Measurements from ENCODE around the gene RSPH6A. TPM values are rescaled to one million over a fixed set of nuclear protein-coding genes. Genes with fewer than 3 reads are reported as not detected.

The RSPH6A gene
- total and polyA plus RNA-seq, 2 of the 13 experiments (the other 11 are each of a cell fraction or from before 2014, with no cell fraction given), result 0.07 TPM; not detected in 1

- Histone ChIP-seq H4K20me1 (ENCODE audit: insufficient read depth, low read length) (no peaks in the 10 kb centered on the region), H3K36me3 (replicated peaks in 1 of 2; ENCODE audit: control insufficient read depth in 1 of 2, insufficient read depth in 2 of 2, low read length in 2 of 2) (peaks cover 32 to 83% of the 10 kb centered on the region in 2 experiments), H3K9me3 (ENCODE audit: low read length) (no peaks in the 10 kb centered on the region), H2AFZ (ENCODE audit: low read length) (no peak overlapping the region), H3K4me1 (ENCODE audit: insufficient read depth, low read length) (no peaks in the 10 kb centered on the region), H3K79me2 (ENCODE audit: insufficient read depth, low read length) (no peaks in the 10 kb centered on the region), H3K9ac (ENCODE audit: insufficient read depth, low read depth, low read length) (no peak overlapping the region), H3K27me3 (ENCODE audit: control insufficient read depth in 1 of 2, insufficient read depth in 2 of 2, low read length in 2 of 2) (no peaks in the 10 kb centered on the region), H3K4me2 (ENCODE audit: low read depth, low read length) (no peak overlapping the region), H3K27ac (ENCODE audit: extremely low read length, insufficient read depth, low read length) (no peak overlapping the region), H3K4me3 (replicated peaks in 1 of 3; ENCODE audit: insufficient read depth in 1 of 3, low read depth in 2 of 3, low read length in 3 of 3) (no peak overlapping the region)
- in situ Hi-C loops (cut with HindIII; ENCODE audit: extremely low pct_ligation_motif_present, low pct_unique_long_range_greater_than_20kb), result no loop called here
- WGBS (ENCODE audit: low lambda C conversion rate), result 95% methylated on average over 13 of the region's 26 CpGs
- intact Hi-C loops (cut with micrococcal nuclease; ENCODE audit: unreplicated experiment), result no loop called here
- no TSS peak for BruUV-seq (replicated peaks)
- ChIA-PET CTCF (ENCODE audit: low intra/inter-chr PET ratio, low total read pairs) (no interaction called here), POLR2A (interaction anchor here (0.7 to 1.5 kb wide), 4 partner anchors 38 to 78 kb away, joined by 3 to 4 read pairs (median 3); partner anchors contain the start of genes MYPOP and SYMPK)
- peak; percentile 45; the same call in 1 of the 2 replicates for TF ChIP-seq ZBTB38 (CRISPR knock-in tag; IDR thresholded peaks at IDR 0.05)
- no peak for TF ChIP-seq CREB1 (IDR thresholded peaks at IDR 0.05)
- TF ChIP-seq CREB1 (CRISPR knock-in tag; IDR thresholded peaks at IDR 0.05), result no peak
- FAIRE-seq (no peak), ATAC-seq (no peak), DNase-seq (ENCODE audit: low spot score) (no peak)
Observed at GRCh38 chr19:45824531-45825262, 9.6 kb upstream of the RSPH6A start.

- CTCF ChIA-PET (ENCODE audit: low intra/inter-chr PET ratio, low total read pairs), result no interaction called here
- POLR2A ChIA-PET, result interaction anchor here (0.7 to 1.5 kb wide), 2 partner anchors 39 to 79 kb away, joined by 3 to 4 read pairs (median 3); partner anchors contain the start of genes MYPOP and SYMPK
- Histone ChIP-seq H3K4me1 (ENCODE audit: insufficient read depth, low read length) (no peaks in the 10 kb centered on the region), H3K79me2 (ENCODE audit: insufficient read depth, low read length) (no peaks in the 10 kb centered on the region), H3K4me3 (replicated peaks in 1 of 3; ENCODE audit: insufficient read depth in 1 of 3, low read depth in 2 of 3, low read length in 3 of 3) (no peak overlapping the region), H2AFZ (ENCODE audit: low read length) (no peak overlapping the region), H3K4me2 (ENCODE audit: low read depth, low read length) (no peak overlapping the region), H3K27me3 (ENCODE audit: control insufficient read depth in 1 of 2, insufficient read depth in 2 of 2, low read length in 2 of 2) (no peaks in the 10 kb centered on the region), H3K36me3 (replicated peaks in 1 of 2; ENCODE audit: control insufficient read depth in 1 of 2, insufficient read depth in 2 of 2, low read length in 2 of 2) (peaks cover 30 to 76% of the 10 kb centered on the region in 2 experiments), H3K9ac (ENCODE audit: insufficient read depth, low read depth, low read length) (no peak overlapping the region), H3K9me3 (ENCODE audit: low read length) (no peaks in the 10 kb centered on the region), H3K27ac (ENCODE audit: extremely low read length, insufficient read depth, low read length) (no peak overlapping the region), H4K20me1 (ENCODE audit: insufficient read depth, low read length) (no peaks in the 10 kb centered on the region)
- intact Hi-C loops (cut with micrococcal nuclease; ENCODE audit: unreplicated experiment), result no loop called here
- no peak for ATAC-seq
- no peak for FAIRE-seq
- no peak for DNase-seq (ENCODE audit: low spot score)
- TF ChIP-seq BCL6 (CRISPR knock-in tag; IDR thresholded peaks at IDR 0.05) (no peak), ZNF816 (CRISPR knock-in tag; IDR thresholded peaks at IDR 0.05; ENCODE audit: borderline replicate concordance) (no peak), AGO2 (optimal IDR thresholded peaks at IDR 0.05; ENCODE audit: low read depth, low read length) (peak; percentile 71), PBX3 (CRISPR knock-in tag; IDR thresholded peaks at IDR 0.05; ENCODE audit: borderline replicate concordance) (no peak), ZC3H13 (CRISPR knock-in tag; IDR thresholded peaks at IDR 0.05) (peak; percentile 54; the same call in 1 of the 2 replicates)
- in situ Hi-C loops (cut with HindIII; ENCODE audit: extremely low pct_ligation_motif_present, low pct_unique_long_range_greater_than_20kb), result no loop called here
- BruUV-seq (replicated peaks), result no TSS peak
- WGBS (ENCODE audit: low lambda C conversion rate), result 98% methylated on average over 8 of the region's 12 CpGs
Observed at GRCh38 chr19:45824041-45824471, 8.9 kb upstream of the RSPH6A start.

Measured in HepG2 (cell line).